Measurements from ENCODE around the gene RALGDS.

Gene RALGDS

GRCh38 chr9:133133681-133134387 is 12.8 kb upstream of the RALGDS start:
- DNase-seq = peak; percentile 57 to 82 (median 74)

DNA sequence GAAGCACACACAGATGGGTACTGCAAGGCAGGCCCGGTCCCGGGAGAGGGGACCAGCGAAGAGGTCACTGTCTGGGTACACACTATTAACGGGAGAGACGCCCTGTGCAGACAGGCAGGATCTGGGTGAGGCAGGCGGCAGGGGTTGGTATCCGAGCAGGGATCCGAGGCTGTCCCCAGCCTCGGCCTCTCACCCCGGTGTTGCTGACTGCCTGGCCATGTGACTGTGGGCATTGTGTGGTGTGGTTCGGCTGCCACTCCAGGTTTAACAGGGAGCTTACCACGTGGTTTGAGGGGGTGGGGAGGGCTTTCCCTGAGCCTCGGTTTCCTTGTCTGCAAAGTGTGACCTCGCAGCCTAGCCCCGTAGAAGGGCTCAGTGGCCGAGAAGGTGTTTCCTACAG is 11.1 kb upstream of the RALGDS start:
- DNase-seq = no peak

GRCh38 chr9:133131506-133131905 is 10.5 kb upstream of the RALGDS start:
- no peak for DNase-seq

DNA sequence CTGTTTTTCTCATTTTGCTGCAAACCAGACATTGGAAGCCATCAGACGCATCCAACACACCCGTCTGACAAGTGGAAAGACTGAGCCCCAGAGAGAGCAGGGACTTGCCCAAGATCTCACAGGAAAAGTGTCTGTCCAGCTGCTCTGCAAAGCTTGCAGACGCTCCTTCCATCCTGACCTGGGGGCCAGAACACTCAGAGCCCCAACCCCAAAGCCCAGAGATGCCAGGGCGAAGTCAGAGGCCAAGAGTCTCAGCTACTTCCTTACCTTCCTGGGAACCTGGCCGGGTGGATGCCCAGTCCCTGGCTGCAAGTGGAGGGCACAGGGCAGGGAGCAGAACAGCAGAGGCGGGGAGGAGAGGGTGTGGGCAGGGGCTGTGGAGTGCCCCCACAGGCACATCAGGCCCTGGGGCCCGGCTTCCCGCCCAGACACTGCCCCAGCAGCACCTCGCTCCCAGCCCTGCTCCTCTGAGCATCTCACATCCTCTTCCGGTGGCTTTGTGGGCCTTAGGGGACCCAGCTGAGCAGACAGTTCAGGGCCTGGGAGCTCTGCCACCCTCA is 9.7 kb upstream of the RALGDS start:
- peak in 3 of 4 experiments; percentile 23 to 62 (median 53) for DNase-seq

GRCh38 chr9:133129001-133129795 is 8.2 kb upstream of the RALGDS start:
- DNase-seq = no peak

DNA sequence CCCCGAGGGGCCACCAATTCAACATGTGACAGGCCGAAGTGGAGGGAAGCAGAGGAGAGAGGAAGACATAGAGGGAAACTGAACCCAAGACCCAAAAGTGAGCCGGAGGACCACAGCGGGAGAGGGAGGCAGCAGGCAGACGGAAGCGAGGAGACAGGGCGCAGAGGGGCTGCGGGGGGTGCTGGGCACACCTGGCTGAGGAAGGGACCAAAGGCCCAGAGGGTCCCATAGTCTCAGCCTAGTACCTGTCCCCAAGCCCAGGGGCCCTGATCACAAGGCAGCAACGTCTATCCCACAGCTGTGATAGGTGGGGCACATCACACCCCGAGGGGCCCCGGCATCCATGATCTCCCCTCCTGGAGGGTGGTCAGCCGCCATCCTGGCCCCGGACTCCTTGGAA is 7.1 kb upstream of the RALGDS start:
- no peak for DNase-seq

GRCh38 chr9:133127340-133127981 is 6.4 kb upstream of the RALGDS start:
- DNase-seq = peak in 2 of 4 experiments; percentile 18 to 35

GRCh38 chr9:133126697-133127339 is 5.8 kb upstream of the RALGDS start:
- DNase-seq = no peak

DNA sequence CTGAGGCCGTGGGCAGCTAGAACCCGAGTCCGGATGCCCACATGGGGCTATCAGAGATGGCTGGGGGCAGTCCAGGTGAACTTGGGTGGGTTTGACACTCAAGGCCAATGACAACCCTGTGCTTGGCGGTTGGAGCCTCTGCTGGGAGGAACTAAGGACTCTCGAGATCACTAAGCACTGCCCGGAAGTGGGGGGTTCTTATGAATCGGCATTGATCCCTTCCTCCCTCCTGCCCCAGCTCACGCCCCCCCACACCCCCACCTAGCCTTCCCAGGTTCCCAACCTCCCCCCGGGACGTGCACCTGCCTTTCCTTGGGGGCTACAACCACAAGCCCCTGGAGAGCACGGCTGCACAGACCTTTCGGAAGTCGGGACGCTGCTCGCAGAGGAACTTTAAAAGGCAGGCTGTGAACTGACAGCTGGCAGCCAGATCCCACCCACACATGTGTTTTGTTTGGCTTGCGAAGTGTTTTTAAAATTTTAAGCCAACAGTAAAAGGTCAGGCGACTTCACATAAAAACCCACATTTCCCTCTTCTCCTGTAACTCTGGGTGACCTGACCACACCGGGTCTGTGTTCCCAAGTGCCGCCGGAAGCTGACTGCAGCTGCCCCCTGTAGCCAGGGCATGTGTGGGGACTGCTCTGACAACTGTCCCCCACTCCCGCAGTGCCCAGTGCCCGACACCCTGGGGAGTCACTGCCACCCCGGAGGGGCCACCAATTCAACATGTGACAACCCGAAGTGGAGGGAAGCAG is 5.1 kb upstream of the RALGDS start:
- no peak for DNase-seq

GRCh38 chr9:133124907-133125275 is 3.9 kb upstream of the RALGDS start:
- DNase-seq = no peak

DNA sequence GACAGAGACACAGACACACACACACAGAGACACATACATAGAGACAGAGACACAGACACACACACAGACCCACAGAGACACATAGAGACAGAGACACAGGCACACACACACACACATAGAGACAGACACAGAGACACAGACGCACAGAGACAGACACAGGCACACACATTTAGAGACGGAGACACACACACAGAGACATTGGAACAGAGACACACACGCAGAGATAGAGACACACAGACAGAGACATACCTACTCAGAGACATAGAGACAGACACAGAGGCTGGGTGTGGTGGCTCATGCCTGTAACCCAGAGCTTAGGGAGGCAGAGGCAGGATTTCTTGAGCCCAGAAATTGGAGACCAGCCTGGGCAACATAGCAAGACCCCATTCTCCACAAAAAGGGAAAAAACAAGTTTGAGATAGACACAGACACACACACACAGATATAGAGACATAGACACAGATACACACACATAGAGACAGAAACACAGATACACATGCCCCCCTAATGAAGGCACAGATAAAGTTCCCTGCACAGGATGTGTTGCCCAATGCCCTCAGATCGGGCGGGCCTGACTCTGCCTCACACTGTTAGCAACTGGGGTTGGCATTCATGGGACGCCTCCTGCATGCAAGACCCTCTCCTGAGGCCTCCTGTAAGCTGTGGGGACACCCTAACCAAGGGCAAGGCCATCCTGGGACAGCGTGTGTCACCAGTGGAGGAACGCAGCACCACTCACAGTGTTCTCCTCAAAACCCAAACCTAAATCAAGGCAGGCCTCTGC is 3.3 kb upstream of the RALGDS start:
- no peak for DNase-seq

DNA sequence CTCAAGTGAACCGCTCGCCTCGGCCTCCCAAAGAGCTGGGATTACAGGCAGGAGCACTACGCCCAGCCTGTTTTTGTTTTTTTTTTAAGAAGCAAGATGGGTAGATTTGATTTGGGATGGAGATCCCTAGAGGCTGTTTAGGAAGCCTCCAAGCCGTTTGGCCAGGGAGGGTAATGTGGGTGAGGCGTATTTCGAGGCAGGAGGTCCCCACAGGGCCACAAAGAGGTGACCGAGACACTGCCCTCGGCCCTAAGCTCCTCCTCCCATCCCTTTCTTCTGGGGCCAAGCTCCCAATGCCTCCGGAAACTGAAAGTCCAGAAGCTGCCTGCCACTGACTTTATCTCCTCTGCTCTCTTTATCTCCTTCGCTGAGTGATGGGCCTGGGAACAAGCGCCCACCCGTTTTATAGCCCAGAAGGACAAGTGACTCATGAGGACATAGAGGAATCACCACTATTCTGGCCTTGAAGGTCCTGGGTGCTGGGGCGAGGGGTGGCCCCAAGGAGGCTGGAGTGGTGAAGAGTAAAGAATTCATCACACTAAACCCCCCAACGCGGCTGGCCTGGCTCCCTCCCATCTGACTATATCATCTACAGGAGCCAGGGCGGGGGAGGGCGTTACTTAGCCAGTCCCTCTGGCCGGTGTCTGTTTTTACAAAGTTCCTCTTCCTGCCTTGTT is 2.0 kb upstream of the RALGDS start:
- DNase-seq = no peak

DNA sequence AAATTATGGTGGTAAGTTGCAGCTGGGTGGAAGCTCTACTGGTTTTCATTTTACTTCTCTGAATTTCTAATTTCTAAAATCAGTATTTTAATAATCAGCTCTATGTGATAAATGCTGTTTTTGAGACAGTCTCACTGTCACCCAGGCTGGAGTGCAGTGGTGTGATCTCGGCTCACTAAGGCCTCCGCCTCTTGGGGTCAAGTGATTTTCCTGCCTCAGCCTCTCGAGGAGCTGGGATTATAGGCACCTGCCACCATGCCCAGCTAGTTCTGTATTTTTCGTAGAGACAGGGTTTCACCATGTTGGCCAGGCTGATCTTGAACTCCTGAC is 1.5 kb upstream of the RALGDS start:
- DNase-seq = no peak

- DNase-seq = no peak
Observed at GRCh38 chr9:133121915-133122550, 993 bp upstream of the RALGDS start.

DNA sequence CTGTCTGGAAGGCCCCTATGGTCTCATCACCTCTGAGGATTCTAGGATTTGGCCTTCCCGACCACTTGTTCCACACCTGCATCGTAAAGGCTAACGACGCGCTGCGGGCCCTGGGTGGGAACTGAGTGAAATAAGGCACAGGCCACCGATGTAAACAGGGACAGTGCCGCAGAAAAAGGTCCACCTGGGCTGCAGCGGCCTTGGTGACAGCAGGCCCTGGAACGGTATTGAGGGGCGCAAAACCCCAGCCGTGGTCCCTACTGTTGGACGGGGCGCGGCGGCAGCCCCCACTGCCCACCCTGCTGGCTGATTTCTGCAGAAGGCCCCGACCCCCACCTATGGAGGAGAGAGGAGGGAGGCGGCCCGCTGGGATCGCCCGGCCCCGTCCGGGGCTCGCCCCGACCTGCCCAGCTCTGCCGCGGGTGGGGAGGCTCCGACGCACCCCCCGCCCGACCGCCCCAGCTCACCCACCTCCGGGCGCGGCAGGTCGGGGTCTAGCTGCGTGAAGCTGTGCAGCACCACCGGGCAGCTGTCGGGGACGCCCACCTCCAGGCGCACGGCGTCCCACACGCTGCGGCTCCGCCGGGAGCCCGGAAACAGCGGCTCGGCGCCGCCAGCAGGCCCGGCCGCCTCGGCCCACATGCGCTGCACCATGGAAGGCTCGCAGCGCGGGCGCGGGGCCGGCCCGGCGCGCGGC is 391 bp downstream of the RALGDS start:
- no peak for DNase-seq

- DNase-seq = no peak
Observed at GRCh38 chr9:133119846-133120500, 1.1 kb downstream of the RALGDS start.

DNA sequence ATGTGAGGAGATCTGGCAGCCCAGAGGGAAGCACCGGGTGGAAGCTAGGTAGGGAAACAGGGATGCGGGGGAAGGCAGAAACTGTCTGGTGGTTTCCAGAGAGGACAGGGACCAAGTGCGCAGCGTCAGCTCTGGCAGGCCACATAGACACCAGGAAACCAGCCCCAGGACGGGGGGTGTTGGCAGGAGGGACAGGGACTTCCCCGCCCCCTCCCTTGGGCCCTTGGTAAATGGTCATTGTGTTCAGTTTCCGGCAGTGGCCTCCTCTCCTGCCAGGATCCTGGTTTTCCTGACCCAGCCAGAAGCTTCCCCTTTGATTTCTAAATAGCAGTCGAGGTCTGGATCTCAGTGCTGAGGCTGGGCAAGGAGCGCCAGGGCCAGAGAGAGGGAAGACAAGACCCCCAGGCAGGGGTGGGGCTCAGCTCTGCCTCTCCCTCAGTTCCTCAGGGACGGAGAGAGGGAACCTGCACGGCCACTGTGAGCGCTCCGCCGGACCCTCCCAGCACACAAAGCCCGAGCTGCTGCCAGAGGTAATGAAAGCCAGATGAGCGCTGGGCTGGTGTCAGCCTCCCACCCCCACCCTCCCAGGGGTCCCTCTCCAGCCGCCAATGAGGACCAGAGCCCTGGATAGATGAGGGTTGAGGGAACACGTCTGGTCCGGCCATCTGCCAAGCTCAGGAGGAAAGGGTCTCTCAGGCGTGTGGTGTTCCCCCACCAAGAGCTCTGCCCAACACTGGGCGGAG is 1.8 kb downstream of the RALGDS start:
- no peak for DNase-seq

GRCh38 chr9:133118568-133118967 is 2.5 kb downstream of the RALGDS start:
- DNase-seq = no peak

- no peak for DNase-seq
Observed at GRCh38 chr9:133118179-133118520, 2.9 kb downstream of the RALGDS start.
